Medulla oblongata (tissue), 1 donor: Measurements from ENCODE around the gene OR1I1.

Experiments used
- DNase-seq: peaks from one replicate; pipeline ENCODE4 v3.0.0-alpha.2; 2015; ENCODE audit errors: extremely low spot score

Gene OR1I1

GRCh38 chr19:15098460-15098859, 16.4 kb downstream of the OR1I1 start:
- no peak for DNase-seq

- no peak for DNase-seq
Observed at GRCh38 chr19:15099017-15099582, 17.1 kb downstream of the OR1I1 start.

- DNase-seq, result no peak
Observed at GRCh38 chr19:15101479-15102082, 19.6 kb downstream of the OR1I1 start.

- no peak for DNase-seq
Observed at GRCh38 chr19:15104003-15104402, 22.0 kb downstream of the OR1I1 start.

- DNase-seq, result no peak
Observed at GRCh38 chr19:15104411-15104810, 22.4 kb downstream of the OR1I1 start.

- DNase-seq, result no peak
Observed at GRCh38 chr19:15105044-15105443, 23.0 kb downstream of the OR1I1 start.

- DNase-seq, result no peak
Observed at GRCh38 chr19:15107061-15108010, 25.3 kb downstream of the OR1I1 start, which contains the start of gene SYDE1. SYDE1 (plus strand) TSS chr19:15107401; CDS start chr19:15107434, 33 bp downstream.

GRCh38 chr19:15108145-15108844, 26.3 kb downstream of the OR1I1 start:
- no peak for DNase-seq

GRCh38 chr19:15108845-15109767, 27.1 kb downstream of the OR1I1 start:
- no peak for DNase-seq

GRCh38 chr19:15109768-15110417, 27.9 kb downstream of the OR1I1 start:
- no peak for DNase-seq

- DNase-seq, result no peak
Observed at GRCh38 chr19:15110418-15110815, 28.4 kb downstream of the OR1I1 start.

GRCh38 chr19:15111758-15112157, 29.7 kb downstream of the OR1I1 start:
- DNase-seq, result no peak

GRCh38 chr19:15112385-15112784, 30.4 kb downstream of the OR1I1 start:
- DNase-seq, result no peak

- DNase-seq, result no peak
Observed at GRCh38 chr19:15113245-15114152, 31.5 kb downstream of the OR1I1 start.

- DNase-seq, result no peak
Observed at GRCh38 chr19:15114153-15114540, 32.1 kb downstream of the OR1I1 start.

GRCh38 chr19:15115080-15115479, 33.1 kb downstream of the OR1I1 start:
- DNase-seq, result peak; percentile 54

- no peak for DNase-seq
Observed at GRCh38 chr19:15115762-15116615, 34.0 kb downstream of the OR1I1 start.

GRCh38 chr19:15116856-15117255, 34.8 kb downstream of the OR1I1 start:
- DNase-seq, result no peak
